HG02973 (cell line): ENCODE measurements around the gene ADGRE2.

Experiments used
- ATAC-seq: cut with Tn5 transposase; IDR thresholded peaks from one replicate; pipeline ENCODE4 v1.9.1; 2021; ENCODE audit warnings: moderate library complexity; ENCODE audit not compliant: unreplicated experiment

The ADGRE2 gene

DNA sequence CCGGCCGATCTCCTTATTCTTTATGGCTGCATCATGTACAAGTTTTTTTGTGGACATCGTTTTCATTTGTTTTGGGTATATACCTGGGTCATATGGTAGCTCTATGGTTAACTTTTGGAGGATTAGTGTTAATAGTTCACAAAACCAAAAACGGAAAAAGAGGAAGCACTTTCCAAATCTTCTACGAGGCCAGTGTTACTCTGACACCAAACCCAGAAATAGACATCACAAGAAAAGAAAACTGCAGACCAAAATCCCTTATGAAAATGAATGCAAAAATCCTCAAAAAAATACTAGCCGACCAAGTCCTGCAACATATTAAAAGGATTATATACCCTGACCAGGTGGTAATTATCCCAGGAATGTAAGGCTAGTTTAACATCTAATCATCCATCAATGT lies 29.8 kb downstream of the ADGRE2 start:
- ATAC-seq, result no peak

- no peak for ATAC-seq
Observed at GRCh38 chr19:14746886-14747285, 31.5 kb downstream of the ADGRE2 start.

DNA sequence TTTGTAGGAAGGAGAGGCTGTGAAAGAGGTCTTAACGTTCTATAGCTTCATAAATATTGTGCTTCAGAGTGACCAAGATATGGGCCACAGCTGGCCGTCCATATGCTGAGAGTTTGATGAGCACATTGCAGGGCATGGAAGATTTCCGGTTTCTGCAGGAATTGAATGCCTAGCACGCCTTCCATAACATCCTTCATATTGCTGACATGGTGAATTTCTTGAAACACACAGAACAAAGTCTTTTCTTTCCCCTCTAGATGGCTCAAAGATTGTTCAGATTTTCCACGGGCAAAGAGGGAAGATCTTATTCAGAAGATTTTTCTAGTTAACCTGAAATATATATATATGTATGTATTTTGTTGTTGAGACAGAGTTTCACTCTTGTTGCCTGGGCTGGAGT lies 42.4 kb downstream of the ADGRE2 start:
- ATAC-seq, result no peak

DNA sequence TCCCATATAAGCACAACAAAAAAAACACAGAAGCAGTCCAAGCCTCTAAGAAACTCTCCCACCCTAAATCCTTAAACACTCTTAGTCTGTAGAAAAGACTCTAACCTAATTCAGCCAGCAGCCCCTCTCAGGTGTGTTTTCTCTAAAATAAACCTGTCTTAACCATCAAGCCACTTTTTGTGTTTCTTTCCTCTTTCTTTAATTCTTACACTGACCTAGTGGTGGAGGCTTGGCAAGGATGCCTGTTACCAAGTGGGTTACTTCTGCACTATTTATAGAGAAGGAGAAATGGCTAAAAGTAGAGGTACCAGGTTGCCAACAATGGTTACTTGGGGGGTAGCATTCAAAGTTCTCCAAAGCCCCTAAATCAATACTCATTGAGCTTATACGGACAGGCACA lies 44.8 kb downstream of the ADGRE2 start:
- no peak for ATAC-seq

DNA sequence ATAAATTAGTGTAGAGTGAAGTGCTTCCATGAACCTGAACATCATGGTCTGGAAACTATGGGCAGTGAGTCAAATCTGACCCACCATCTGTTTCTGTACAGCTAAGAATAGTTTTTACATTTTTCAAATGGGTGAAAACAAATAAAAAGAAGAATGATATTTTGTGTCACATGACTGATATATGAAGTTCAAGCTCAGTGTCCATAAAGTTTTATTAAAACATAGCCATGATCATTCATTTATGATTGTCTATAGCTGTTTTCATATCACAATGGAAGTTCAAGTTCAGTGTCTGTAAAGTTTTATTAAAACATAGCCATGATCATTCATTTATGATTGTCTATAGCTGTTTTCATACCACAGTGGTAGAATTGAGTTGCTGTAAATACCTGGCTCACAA lies 45.9 kb downstream of the ADGRE2 start:
- ATAC-seq, result no peak

DNA sequence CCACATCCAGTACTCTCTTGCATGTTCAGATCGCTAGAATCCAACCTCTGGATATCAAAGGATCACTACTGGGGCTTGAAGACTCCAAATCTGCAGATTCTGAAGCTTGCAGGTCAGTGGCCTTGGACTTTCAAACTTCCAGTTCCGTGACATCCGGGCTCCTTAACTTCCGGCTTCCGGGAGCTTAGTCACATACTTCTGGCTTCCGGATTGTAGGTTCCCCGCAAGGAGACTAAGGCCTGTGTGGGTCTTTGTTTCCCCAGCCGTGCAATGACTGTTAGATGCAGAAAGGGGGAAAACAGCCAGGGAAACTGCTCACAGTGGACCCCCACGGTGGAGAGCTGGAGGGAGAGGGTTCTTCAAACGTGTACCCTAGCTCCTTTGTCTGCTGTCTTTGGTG lies 47.2 kb downstream of the ADGRE2 start:
- no peak for ATAC-seq

- ATAC-seq, result no peak
Observed at GRCh38 chr19:14728595-14728994, 49.8 kb downstream of the ADGRE2 start.

DNA sequence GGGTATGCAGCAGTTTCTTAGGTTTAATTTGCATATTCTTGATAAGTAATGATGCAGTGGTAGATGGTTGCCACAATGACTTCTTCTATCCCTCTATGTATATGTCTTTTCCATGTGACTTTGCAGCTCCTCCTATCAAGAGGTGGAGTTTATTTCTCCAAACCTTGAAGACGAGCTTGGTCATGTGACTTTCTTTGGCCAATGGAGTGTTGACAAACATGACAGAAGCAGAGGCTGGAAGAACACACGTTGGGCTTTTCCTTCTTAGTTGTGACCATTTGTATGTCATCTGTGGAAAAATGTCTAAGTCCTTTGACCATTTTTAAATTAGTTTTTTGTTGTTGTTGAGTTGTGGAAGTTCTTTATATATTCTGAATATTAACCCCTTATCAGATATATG lies 56.2 kb downstream of the ADGRE2 start:
- ATAC-seq, result no peak

- no peak for ATAC-seq
Observed at GRCh38 chr19:14719162-14719561, 59.2 kb downstream of the ADGRE2 start.

DNA sequence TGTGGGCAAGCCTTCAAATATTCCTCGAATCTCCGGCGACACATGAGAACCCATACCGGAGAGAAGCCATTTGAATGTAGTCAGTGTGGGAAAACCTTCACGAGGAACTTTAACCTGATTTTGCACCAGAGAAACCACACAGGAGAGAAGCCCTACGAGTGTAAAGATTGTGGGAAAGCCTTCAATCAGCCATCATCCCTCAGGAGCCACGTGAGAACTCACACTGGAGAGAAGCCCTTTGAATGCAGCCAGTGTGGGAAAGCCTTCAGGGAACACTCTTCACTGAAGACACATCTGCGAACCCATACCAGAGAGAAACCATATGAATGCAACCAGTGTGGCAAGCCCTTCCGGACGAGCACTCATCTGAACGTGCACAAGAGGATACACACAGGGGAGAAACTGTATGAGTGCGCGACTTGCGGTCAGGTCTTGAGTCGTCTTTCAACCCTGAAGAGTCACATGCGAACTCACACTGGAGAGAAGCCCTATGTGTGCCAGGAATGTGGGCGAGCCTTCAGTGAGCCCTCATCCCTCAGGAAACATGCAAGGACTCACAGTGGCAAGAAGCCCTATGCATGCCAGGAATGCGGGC lies 59.7 kb downstream of the ADGRE2 start:
- no peak for ATAC-seq

DNA sequence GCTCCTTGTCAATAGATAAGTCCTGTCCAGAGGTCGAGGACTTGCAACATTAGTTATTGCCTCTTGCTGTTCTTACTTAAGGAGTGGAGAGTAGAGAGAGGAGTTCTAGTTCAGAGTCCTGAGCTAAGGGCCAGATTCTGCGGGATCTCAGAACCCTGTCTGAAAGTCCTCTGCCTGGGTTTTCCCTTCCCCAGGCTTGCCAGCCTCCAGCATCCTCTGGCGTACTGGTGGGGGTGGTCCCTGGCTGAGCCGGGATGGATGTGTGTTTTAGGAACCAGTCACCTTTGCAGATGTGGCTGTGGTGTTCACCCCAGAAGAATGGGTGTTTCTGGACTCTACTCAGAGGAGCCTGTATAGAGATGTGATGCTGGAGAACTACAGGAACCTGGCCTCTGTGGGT lies 62.5 kb downstream of the ADGRE2 start:
- ATAC-seq, result no peak

- ATAC-seq, result no peak
Observed at GRCh38 chr19:14704450-14704849, 73.9 kb downstream of the ADGRE2 start.

DNA sequence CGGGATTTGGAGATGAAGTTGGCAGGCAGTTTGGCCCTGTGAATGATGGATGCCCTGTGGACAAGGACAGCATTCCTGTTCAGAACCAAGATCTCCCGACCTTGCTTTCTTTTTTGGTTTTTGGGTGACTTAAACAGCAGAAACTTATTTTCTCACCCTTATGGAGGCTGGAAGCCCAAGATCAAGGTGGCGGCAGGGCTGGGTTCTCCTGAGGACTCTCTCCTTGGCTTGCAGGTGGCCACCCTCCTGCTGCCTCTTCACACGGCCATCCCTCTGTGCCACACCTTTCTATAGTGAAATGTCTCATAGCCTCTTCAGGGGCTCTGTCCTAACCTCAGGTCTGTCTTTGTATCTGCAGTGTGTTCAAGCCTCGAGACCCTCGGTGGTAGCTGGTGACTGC lies 74.5 kb downstream of the ADGRE2 start:
- ATAC-seq, result no peak

DNA sequence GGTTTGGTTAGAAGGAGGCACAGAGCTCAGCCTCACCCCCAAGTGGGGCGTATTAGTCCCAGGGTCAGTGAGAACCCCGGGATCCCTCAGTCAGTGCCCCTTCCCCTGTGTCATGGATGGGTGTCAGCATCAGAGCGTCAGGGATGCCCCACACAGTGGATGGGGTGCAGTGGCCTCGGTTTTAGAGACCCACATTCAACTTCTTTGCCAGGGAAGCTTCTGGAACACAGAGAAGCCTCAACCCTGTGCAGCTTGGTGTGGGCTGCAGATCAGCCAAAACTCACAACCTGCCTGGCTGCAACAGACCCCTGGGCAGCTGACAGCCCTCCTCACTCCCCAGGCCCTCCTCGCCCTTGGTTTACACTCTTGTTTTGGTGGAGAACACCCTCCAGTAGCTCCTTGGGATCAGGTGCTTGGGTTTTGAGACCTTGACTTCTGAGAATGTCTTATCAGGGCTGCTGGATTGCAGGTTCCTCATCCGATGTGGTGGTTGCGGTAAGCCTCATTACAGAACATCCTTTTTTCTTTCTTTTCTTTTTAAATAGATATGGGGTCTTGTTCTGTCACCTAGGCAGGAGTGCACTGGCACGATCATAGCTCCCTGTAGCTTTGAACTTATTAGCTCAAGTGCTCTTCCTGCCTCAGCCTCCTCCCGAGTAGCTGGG lies 77.5 kb downstream of the ADGRE2 start:
- no peak for ATAC-seq

DNA sequence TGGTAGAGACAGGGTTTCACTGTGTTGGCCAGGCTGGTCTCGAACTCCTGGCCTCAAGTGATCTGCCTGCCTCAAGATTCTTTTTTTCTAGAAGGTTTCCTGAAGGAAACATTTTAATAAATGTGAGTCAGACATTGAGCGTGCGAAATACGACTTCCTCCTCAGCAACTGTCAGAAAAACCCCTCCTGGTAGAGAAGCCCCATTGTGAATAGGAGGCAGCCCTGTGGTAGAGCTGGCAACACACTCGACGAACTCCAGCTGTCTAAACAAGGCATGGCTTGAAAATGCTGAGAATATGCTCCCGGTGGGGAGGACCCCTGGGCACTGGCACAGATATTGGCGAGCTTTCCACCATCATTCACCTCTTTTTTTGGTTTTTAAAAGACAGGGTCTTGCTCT lies 78.7 kb downstream of the ADGRE2 start:
- no peak for ATAC-seq

GRCh38 chr19:14695471-14695870 lies 82.9 kb downstream of the ADGRE2 start:
- ATAC-seq, result no peak

- ATAC-seq, result no peak
Observed at GRCh38 chr19:14694641-14695266, 83.6 kb downstream of the ADGRE2 start.

- ATAC-seq, result peak; percentile 87
Observed at GRCh38 chr19:14689598-14690503, 88.5 kb downstream of the ADGRE2 start, which contains the start of gene ZNF333. Gene ZNF333, plus strand, starts transcription at chr19:14690048. Its CDS starts 3,444 bp downstream, at chr19:14693492.

- no peak for ATAC-seq
Observed at GRCh38 chr19:14686411-14686810, 91.9 kb downstream of the ADGRE2 start.

- ATAC-seq, result no peak
Observed at GRCh38 chr19:14683439-14683838, 94.9 kb downstream of the ADGRE2 start.
